WTC11 (cell line): ENCODE measurements around the gene BTBD7. TPM values are rescaled to one million over a fixed set of nuclear protein-coding genes. Genes with fewer than 3 reads are reported as not detected.

Source experiments
- ATAC-seq: fragments of 200-7000 bp; cut with Tn5 transposase; 2 replicates; pipeline ENCODE4 v1.10.0; 2021; ENCODE audit warnings: mild to moderate bottlenecking, moderate library complexity
- CTCF ChIA-PET: fragments of 300-600 bp; sonication (Branson Sonifier 250); formaldehyde crosslinking; loops from one replicate; lab custom pipeline; 2021; ENCODE audit warnings: antibody characterized with exemption; lab: Charles Lee
- POLR2A ChIA-PET: fragments of 350-600 bp; sonication (Branson Sonifier 250); formaldehyde crosslinking; loops from one replicate; lab custom pipeline; 2021; ENCODE audit warnings: antibody characterized with exemption; lab: Charles Lee
- DNase-seq: peaks from one replicate; pipeline ENCODE4 v3.0.0; 2021; ENCODE audit warnings: low spot score
- H3K27ac Mint-ChIP-seq: 2 replicates; pipeline ENCODE4 v1.8.0; 2021; ENCODE audit warnings: mixed read lengths
- H3K27me3 Mint-ChIP-seq: 2 replicates; pipeline ENCODE4 v1.8.0; 2021; ENCODE audit warnings: low read depth, mild to moderate bottlenecking, moderate library complexity, mixed read lengths
- H3K36me3 Mint-ChIP-seq: 2 replicates; pipeline ENCODE4 v1.8.0; 2021; ENCODE audit warnings: mixed read lengths
- H3K4me1 Mint-ChIP-seq: 2 replicates; pipeline ENCODE4 v1.8.0; 2022; ENCODE audit warnings: mixed read lengths
- H3K4me3 Mint-ChIP-seq: 2 replicates; pipeline ENCODE4 v1.8.0; 2021; ENCODE audit warnings: mild to moderate bottlenecking, moderate library complexity, mixed read lengths
- H3K9me3 Mint-ChIP-seq: 2 replicates; pipeline ENCODE4 v1.8.0; 2021; ENCODE audit warnings: mixed read lengths
- ATF1 ChIP-seq: sonication (generic); formaldehyde crosslinking; IDR thresholded peaks from 2 replicates; pipeline ENCODE4 v1.8.1; 2023; ENCODE audit warnings: mild to moderate bottlenecking, moderate library complexity, missing genetic modification reagents
- CREB1 ChIP-seq: sonication (generic); formaldehyde crosslinking; IDR thresholded peaks from 2 replicates; pipeline ENCODE4 v1.8.0; 2023; ENCODE audit warnings: mild to moderate bottlenecking, missing genetic modification reagents
- GTF2I ChIP-seq: fragments of 250-450 bp; sonication (Bioruptor Pico); conservative IDR thresholded peaks from 2 replicates; pipeline ENCODE4 v1.4.0; 2021; ENCODE audit warnings: mild to moderate bottlenecking
- HMGA2 ChIP-seq: fragments of 250-450 bp; sonication (Bioruptor Pico); IDR thresholded peaks from 2 replicates; pipeline ENCODE4 v1.4.0; 2021; ENCODE audit warnings: mild to moderate bottlenecking, moderate library complexity
- IRF2 ChIP-seq: sonication (generic); formaldehyde crosslinking; IDR thresholded peaks from 2 replicates; pipeline ENCODE4 v1.8.0; 2022; ENCODE audit warnings: low read depth, missing genetic modification reagents, borderline replicate concordance
- NR1H2 ChIP-seq: sonication (generic); formaldehyde crosslinking; IDR thresholded peaks from 2 replicates; pipeline ENCODE4 v1.9.0; 2021; ENCODE audit warnings: mild to moderate bottlenecking, moderate library complexity, missing genetic modification reagents
- NR3C1 ChIP-seq: sonication (generic); formaldehyde crosslinking; conservative IDR thresholded peaks from 2 replicates; pipeline ENCODE4 v1.8.1; 2023; ENCODE audit warnings: low read depth, mild to moderate bottlenecking, missing genetic modification reagents
- OVOL2 ChIP-seq: fragments of 250-450 bp; sonication (Bioruptor Pico); IDR thresholded peaks from 2 replicates; pipeline ENCODE4 v1.9.0; 2021; ENCODE audit warnings: mild to moderate bottlenecking, borderline replicate concordance
- SMAD4 ChIP-seq: sonication (generic); formaldehyde crosslinking; IDR thresholded peaks from 2 replicates; pipeline ENCODE4 v1.8.0; 2022; ENCODE audit warnings: mild to moderate bottlenecking, missing genetic modification reagents
- SOX15 ChIP-seq: fragments of 250-450 bp; sonication (Bioruptor Pico); IDR thresholded peaks from 2 replicates; pipeline ENCODE4 v1.9.0; 2021; ENCODE audit warnings: mild to moderate bottlenecking
- SP1 ChIP-seq: sonication (generic); formaldehyde crosslinking; conservative IDR thresholded peaks from 2 replicates; pipeline ENCODE4 v1.8.1; 2022; ENCODE audit warnings: missing genetic modification reagents
- TEAD1 ChIP-seq: sonication (generic); formaldehyde crosslinking; IDR thresholded peaks from 2 replicates; pipeline ENCODE4 v1.8.0; 2022; ENCODE audit warnings: mild to moderate bottlenecking, missing genetic modification reagents
- ZNF121 ChIP-seq: sonication (generic); formaldehyde crosslinking; IDR thresholded peaks from 2 replicates; pipeline ENCODE4 v1.8.0; 2023; ENCODE audit warnings: missing genetic modification reagents
- ZNF219 ChIP-seq: sonication (generic); formaldehyde crosslinking; IDR thresholded peaks from 2 replicates; pipeline ENCODE4 v1.8.0; 2023; ENCODE audit warnings: missing genetic modification reagents, mild to moderate bottlenecking, borderline replicate concordance
- ZNF263 ChIP-seq: sonication (generic); formaldehyde crosslinking; IDR thresholded peaks from 2 replicates; pipeline ENCODE4 v1.8.1; 2022; ENCODE audit warnings: low read depth, mild to moderate bottlenecking, moderate library complexity, missing genetic modification reagents
- ZNF396 ChIP-seq: fragments of 250-450 bp; sonication (Bioruptor Pico); IDR thresholded peaks from 2 replicates; pipeline ENCODE4 v1.8.0; 2021; ENCODE audit warnings: mild to moderate bottlenecking, moderate library complexity, borderline replicate concordance
- ZNF416 ChIP-seq: fragments of 250-450 bp; sonication (Bioruptor Pico); IDR thresholded peaks from 2 replicates; pipeline ENCODE4 v1.9.0; 2021; ENCODE audit warnings: mild to moderate bottlenecking, inconsistent platforms
- ZNF423 ChIP-seq: fragments of 250-450 bp; sonication (Bioruptor Pico); IDR thresholded peaks from 2 replicates; pipeline ENCODE4 v2.1.2; 2022; ENCODE audit warnings: mild to moderate bottlenecking, moderate library complexity
- total RNA-seq: library from RNA; stranded (reverse); gene quantifications from 3 replicates; pipeline ENCODE4 v1.2.3, GENCODE V29; 2021
- TF ChIP-seq, protein P1 (sequence below): sonication (generic); formaldehyde crosslinking; IDR thresholded peaks from 2 replicates; pipeline ENCODE4 v1.8.0; 2022; ENCODE audit warnings: missing genetic modification reagents
- TF ChIP-seq, protein P2 (sequence below): fragments of 250-450 bp; sonication (Bioruptor Pico); IDR thresholded peaks from 2 replicates; pipeline ENCODE4 v2.1.2; 2022; ENCODE audit warnings: mild to moderate bottlenecking, moderate library complexity
- TF ChIP-seq, protein P3 (sequence below): sonication (generic); formaldehyde crosslinking; IDR thresholded peaks from 2 replicates; pipeline ENCODE4 v1.8.1; 2022; ENCODE audit warnings: missing genetic modification reagents, borderline replicate concordance
- TF ChIP-seq, protein P4 (sequence below): sonication (generic); formaldehyde crosslinking; IDR thresholded peaks from 2 replicates; pipeline ENCODE4 v1.8.0; 2022; ENCODE audit warnings: mild to moderate bottlenecking, missing genetic modification reagents
- TF ChIP-seq, protein P5 (sequence below): sonication (generic); formaldehyde crosslinking; IDR thresholded peaks from 2 replicates; pipeline ENCODE4 v1.8.1; 2022; ENCODE audit warnings: mild to moderate bottlenecking, moderate library complexity, missing genetic modification reagents

The BTBD7 gene
- total RNA-seq, 1 experiment from 2014 or later: 34.1 TPM

DNA sequence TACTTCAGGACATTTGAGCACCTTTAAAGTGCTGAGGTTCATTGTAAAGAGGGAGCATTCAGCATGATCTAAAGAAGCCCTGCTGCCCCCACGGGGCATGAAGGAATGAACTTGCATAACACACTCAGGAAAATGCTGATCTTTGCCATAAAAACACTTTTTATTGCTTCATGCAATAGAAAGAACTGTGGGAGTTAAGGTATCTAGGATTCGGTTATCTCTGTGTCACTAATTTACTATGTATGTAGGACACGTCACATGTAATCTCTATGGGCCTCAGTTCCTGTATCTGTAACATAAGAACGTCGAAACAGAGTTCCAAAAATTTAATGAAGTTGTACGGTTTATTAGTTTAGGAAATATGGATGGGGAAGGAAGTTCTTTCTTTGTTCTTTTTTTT, 33.0 kb downstream of the BTBD7 start (continued):
- TF ChIP-seq SP1 (no peak), ATF1 (CRISPR knock-in tag) (no peak), ZNF219 (CRISPR knock-in tag) (no peak), OVOL2 (no peak)
- TF ChIP-seq, protein P1, sequence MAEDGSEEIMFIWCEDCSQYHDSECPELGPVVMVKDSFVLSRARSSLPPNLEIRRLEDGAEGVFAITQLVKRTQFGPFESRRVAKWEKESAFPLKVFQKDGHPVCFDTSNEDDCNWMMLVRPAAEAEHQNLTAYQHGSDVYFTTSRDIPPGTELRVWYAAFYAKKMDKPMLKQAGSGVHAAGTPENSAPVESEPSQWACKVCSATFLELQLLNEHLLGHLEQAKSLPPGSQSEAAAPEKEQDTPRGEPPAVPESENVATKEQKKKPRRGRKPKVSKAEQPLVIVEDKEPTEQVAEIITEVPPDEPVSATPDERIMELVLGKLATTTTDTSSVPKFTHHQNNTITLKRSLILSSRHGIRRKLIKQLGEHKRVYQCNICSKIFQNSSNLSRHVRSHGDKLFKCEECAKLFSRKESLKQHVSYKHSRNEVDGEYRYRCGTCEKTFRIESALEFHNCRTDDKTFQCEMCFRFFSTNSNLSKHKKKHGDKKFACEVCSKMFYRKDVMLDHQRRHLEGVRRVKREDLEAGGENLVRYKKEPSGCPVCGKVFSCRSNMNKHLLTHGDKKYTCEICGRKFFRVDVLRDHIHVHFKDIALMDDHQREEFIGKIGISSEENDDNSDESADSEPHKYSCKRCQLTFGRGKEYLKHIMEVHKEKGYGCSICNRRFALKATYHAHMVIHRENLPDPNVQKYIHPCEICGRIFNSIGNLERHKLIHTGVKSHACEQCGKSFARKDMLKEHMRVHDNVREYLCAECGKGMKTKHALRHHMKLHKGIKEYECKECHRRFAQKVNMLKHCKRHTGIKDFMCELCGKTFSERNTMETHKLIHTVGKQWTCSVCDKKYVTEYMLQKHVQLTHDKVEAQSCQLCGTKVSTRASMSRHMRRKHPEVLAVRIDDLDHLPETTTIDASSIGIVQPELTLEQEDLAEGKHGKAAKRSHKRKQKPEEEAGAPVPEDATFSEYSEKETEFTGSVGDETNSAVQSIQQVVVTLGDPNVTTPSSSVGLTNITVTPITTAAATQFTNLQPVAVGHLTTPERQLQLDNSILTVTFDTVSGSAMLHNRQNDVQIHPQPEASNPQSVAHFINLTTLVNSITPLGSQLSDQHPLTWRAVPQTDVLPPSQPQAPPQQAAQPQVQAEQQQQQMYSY (CRISPR knock-in tag): no peak

DNA sequence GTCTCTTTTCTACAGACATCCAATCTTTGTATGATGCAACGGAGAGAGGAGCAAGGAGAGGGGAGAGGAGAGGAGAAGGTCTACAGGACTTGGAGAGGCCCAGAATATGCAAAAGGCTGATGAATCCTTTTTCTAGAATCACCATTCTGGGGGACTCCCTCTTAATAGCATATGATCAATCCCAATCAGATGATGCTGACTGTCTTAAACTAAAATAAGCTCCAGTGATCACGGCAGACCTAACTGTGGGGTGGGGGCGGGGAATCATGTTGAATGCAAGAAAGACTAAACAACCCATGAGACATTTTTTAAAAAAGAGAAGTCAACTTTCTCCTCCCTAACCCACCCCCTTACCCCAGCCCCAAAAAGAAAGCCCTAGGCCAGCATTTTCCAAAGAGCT, 33.4 kb downstream of the BTBD7 start:
- DNase-seq: no peak
- POLR2A ChIA-PET: interaction anchor here (0.7 kb wide), 1 partner anchor 269 kb away, joined by 6 read pairs; no protein-coding TSS in a partner anchor
- H3K27me3 Mint-ChIP-seq: no peaks in the 10 kb centered on the region
- H3K27ac Mint-ChIP-seq: peak overlapping the region; percentile 62; the same call in 1 of the 2 replicates
- TF ChIP-seq SP1: no peak
- no peak for TF ChIP-seq NR1H2 (CRISPR knock-in tag)
- no peak for TF ChIP-seq ZNF423 (CRISPR knock-in tag)
- TF ChIP-seq GTF2I: no peak
- no peak overlapping the region for H3K4me3 Mint-ChIP-seq
- no peaks in the 10 kb centered on the region for H3K9me3 Mint-ChIP-seq
- CTCF ChIA-PET: interaction anchor here (1.2 kb wide), 1 partner anchor 265 kb away, joined by 3 read pairs; no protein-coding TSS in a partner anchor
- ATAC-seq: no peak
- H3K36me3 Mint-ChIP-seq: no peaks in the 10 kb centered on the region; the same call in 1 of the 2 replicates
- peaks cover 50% of the 10 kb centered on the region for H3K4me1 Mint-ChIP-seq

DNA sequence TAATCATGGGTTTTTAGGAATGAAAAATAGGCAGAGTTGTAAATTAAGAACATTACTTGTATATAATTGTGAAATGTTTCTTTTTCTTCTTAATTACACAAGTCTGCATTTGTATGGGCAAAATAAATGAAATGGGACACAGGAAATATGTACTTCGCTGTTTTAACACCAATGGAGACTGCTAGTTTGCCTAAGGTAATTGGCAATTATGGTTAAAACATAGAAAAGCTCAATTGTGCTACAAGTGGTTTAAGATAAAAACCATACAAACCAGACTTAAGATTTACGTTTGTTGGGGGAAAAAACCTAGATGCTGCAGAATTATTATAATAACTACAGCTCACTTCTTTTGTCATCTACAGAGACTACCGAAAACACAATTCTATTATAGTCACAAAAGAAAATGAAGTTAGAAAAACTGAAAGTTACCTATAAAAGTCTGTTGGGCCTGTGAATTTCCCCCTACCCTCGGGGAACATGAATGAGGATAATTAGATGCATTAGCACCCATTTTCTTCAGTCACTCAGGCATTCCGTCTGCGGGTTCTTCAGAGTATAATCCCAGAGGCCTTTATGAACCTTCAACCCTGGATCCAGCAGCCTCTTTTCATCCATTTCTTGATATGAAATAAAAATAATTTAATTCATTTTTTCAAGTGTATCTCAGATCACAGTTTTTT, 37.2 kb downstream of the BTBD7 start:
- ChIA-PET POLR2A (no interaction called here), CTCF (interaction anchor here (0.6 kb wide), 1 partner anchor 19 kb away, joined by 3 read pairs; no protein-coding TSS in a partner anchor)
- DNase-seq (no peak), ATAC-seq (no peak)
- H3K27me3 Mint-ChIP-seq: no peaks in the 10 kb centered on the region
- no peak overlapping the region for H3K4me3 Mint-ChIP-seq
- peak overlapping the region; percentile 55; the same call in 1 of the 2 replicates for H3K27ac Mint-ChIP-seq
- peaks cover 31% of the 10 kb centered on the region for H3K4me1 Mint-ChIP-seq
- H3K9me3 Mint-ChIP-seq: no peaks in the 10 kb centered on the region
- H3K36me3 Mint-ChIP-seq: peaks cover 9% of the 10 kb centered on the region
- TF ChIP-seq IRF2 (CRISPR knock-in tag) (no peak), ZNF121 (CRISPR knock-in tag) (no peak), SMAD4 (CRISPR knock-in tag) (no peak), NR3C1 (CRISPR knock-in tag) (no peak), ZNF396 (CRISPR knock-in tag) (no peak), ZNF416 (no peak), HMGA2 (CRISPR knock-in tag) (no peak), ZNF263 (CRISPR knock-in tag) (no peak), TEAD1 (no peak), SOX15 (CRISPR knock-in tag) (no peak), CREB1 (CRISPR knock-in tag) (no peak)
- TF ChIP-seq, protein P2, sequence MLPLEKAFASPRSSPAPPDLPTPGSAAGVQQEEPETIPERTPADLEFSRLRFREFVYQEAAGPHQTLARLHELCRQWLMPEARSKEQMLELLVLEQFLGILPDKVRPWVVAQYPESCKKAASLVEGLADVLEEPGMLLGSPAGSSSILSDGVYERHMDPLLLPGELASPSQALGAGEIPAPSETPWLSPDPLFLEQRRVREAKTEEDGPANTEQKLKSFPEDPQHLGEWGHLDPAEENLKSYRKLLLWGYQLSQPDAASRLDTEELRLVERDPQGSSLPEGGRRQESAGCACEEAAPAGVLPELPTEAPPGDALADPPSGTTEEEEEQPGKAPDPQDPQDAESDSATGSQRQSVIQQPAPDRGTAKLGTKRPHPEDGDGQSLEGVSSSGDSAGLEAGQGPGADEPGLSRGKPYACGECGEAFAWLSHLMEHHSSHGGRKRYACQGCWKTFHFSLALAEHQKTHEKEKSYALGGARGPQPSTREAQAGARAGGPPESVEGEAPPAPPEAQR (CRISPR knock-in tag): no peak
- TF ChIP-seq, protein P3, sequence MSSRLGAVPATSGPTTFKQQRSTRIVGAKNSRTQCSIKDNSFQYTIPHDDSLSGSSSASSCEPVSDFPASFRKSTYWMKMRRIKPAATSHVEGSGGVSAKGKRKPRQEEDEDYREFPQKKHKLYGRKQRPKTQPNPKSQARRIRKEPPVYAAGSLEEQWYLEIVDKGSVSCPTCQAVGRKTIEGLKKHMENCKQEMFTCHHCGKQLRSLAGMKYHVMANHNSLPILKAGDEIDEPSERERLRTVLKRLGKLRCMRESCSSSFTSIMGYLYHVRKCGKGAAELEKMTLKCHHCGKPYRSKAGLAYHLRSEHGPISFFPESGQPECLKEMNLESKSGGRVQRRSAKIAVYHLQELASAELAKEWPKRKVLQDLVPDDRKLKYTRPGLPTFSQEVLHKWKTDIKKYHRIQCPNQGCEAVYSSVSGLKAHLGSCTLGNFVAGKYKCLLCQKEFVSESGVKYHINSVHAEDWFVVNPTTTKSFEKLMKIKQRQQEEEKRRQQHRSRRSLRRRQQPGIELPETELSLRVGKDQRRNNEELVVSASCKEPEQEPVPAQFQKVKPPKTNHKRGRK (CRISPR knock-in tag): no peak
- TF ChIP-seq, protein P4, sequence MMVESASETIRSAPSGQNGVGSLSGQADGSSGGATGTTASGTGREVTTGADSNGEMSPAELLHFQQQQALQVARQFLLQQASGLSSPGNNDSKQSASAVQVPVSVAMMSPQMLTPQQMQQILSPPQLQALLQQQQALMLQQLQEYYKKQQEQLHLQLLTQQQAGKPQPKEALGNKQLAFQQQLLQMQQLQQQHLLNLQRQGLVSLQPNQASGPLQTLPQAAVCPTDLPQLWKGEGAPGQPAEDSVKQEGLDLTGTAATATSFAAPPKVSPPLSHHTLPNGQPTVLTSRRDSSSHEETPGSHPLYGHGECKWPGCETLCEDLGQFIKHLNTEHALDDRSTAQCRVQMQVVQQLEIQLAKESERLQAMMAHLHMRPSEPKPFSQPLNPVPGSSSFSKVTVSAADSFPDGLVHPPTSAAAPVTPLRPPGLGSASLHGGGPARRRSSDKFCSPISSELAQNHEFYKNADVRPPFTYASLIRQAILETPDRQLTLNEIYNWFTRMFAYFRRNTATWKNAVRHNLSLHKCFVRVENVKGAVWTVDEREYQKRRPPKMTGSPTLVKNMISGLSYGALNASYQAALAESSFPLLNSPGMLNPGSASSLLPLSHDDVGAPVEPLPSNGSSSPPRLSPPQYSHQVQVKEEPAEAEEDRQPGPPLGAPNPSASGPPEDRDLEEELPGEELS (CRISPR knock-in tag): no peak
- TF ChIP-seq, protein P5, sequence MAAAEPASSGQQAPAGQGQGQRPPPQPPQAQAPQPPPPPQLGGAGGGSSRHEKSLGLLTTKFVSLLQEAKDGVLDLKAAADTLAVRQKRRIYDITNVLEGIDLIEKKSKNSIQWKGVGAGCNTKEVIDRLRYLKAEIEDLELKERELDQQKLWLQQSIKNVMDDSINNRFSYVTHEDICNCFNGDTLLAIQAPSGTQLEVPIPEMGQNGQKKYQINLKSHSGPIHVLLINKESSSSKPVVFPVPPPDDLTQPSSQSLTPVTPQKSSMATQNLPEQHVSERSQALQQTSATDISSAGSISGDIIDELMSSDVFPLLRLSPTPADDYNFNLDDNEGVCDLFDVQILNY: no peak
